VCaP (cell line): ENCODE data around the gene SH2D1A.
"Not testable (repeated sequence)": the region's sequence is repeated elsewhere in the genome, so short reads cannot be mapped to it uniquely, and the experiment has no call there.

Experiments used
- H3K27ac ChIP-seq: fragments of 450-650 bp; 2 replicates; pipeline ENCODE4 v1.5.1; 2017
- TF ChIP-seq, protein P1 (sequence below): fragments of 450-650 bp; conservative IDR thresholded peaks from 2 replicates; pipeline ENCODE4 v1.5.1; 2017; ENCODE audit warnings: mild to moderate bottlenecking, moderate library complexity

The SH2D1A gene

DNA sequence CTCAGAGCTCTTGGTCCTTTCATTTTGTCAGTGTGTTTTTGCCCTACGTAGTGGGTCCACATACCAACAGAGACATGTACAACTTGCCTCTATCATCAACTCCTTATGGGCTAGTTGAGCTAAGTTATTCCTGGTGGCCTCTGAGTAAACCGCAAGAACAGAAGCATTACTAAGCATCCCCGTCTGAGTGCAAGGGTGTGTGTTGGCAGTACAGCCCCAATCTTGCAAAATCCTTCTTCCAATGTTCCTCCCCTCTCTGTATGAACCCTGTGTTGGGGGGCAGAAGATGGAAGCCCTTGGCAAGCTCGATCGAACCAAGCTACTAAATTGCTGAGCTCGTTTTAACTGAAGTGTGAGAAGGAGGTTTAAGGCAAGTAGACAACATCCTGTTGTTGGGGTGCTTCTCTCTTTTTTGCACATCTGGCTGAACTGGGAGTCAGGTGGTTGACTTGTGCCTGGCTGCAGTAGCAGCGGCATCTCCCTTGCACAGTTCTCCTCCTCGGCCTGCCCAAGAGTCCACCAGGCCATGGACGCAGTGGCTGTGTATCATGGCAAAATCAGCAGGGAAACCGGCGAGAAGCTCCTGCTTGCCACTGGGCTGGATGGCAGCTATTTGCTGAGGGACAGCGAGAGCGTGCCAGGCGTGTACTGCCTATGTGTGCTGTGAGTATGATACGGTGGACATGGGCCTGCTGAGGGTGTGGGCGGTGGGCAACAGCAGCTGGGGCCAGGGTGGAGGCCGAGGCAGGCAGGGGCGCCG, at the start of gene SH2D1A:
TSS of gene SH2D1A (plus strand) at position 447 of the 760 bp plus-strand sequence. CDS start at position 527, 80 bp downstream.
- H3K27ac ChIP-seq = no peak within 1 kb of the TSS

DNA sequence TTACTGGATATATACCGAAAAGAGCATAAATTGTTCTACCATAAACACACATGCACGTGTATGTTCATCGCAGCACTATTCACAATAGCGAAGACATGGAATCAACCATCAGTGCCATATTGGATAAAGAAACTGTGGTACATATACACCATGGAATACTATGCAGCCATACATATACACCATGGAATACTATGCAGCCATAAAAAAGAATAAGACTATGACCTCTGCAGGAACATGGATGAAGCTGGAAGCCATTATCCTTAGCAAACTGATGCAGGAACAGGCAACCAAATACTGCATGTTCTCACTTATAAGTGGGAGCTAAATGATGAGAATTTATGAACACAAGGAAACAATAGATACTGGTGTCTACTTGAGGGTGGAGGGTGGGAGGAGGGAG, 47.0 kb upstream of the SH2D1A start:
- H3K27ac ChIP-seq = not testable (repeated sequence)

More for the DNA sequence above, at the start of gene SH2D1A:
- TF ChIP-seq, protein P1, sequence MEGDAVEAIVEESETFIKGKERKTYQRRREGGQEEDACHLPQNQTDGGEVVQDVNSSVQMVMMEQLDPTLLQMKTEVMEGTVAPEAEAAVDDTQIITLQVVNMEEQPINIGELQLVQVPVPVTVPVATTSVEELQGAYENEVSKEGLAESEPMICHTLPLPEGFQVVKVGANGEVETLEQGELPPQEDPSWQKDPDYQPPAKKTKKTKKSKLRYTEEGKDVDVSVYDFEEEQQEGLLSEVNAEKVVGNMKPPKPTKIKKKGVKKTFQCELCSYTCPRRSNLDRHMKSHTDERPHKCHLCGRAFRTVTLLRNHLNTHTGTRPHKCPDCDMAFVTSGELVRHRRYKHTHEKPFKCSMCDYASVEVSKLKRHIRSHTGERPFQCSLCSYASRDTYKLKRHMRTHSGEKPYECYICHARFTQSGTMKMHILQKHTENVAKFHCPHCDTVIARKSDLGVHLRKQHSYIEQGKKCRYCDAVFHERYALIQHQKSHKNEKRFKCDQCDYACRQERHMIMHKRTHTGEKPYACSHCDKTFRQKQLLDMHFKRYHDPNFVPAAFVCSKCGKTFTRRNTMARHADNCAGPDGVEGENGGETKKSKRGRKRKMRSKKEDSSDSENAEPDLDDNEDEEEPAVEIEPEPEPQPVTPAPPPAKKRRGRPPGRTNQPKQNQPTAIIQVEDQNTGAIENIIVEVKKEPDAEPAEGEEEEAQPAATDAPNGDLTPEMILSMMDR = no peak

DNA sequence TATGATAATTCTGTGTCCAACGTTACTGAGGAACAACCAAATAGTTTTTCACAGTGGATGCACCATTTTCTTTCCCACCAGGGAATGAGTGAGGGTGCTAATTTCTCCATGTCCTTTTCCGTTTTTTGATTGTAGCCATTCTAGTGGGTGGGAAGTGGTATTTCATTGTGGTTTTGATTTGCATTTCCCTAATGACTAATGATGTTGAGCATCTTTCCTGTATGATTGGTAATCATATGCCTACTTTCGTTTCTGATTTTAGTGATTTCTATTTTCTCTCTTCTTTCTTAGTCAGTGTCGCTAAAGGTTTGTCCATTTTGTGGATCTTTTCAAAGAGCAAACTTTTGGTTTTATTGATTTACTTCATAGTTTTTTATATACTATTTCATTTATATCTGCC, 46.0 kb upstream of the SH2D1A start:
- TF ChIP-seq, protein P1 = no peak

DNA sequence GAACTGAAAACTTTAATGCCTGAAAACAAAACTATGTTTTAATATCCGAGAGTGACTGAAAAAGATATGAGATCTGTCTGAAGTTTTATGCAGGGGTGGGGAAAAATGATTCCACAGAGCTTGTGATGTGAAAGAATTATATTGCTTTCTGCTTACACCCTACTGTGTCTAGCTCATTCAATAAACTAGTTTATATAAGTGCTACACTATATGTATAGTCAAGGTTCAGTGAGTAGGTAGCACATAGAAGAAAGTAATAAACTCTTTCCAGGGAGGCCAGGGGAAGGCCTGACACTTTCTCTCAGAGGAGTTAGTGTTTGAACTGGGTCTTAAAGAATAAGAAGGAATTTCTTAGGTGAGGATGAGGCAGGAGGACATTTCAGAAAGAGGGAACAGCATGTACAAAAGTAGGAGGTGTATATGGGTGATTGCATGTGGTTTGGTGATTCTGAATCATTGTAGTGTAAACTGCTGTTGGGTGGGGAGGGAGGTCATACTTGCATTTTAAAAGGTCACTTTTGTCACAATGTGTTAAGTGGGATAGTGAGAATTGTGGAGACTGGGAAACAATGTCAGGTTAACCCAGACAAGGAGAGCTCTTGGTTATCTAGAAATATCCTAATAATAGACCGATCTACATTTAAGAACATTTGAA, 39.0 kb upstream of the SH2D1A start:
- TF ChIP-seq, protein P1 = no peak
- no peak overlapping the region for H3K27ac ChIP-seq

More for the DNA sequence above, 46.0 kb upstream of the SH2D1A start:
- no peak overlapping the region for H3K27ac ChIP-seq

DNA sequence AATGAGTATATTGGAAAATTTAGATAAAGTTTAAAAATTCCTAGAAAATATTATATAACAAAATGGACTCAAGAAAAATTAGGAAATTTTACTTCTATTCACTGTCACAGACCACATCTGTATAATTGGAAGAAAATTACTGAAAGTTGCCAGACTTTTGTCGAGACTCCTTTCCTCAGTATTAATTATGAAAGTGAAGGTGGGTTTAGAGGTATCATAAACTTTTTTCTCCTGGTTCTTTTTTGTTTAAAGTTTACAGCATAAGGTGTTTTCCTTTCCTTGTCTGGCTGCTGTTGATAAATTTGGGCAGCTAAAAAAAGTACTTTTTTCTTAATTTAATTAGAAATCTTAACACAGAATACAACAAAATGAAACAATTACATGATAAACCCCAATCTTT, 20.6 kb upstream of the SH2D1A start:
- H3K27ac ChIP-seq = no peak overlapping the region
- TF ChIP-seq, protein P1 = no peak

DNA sequence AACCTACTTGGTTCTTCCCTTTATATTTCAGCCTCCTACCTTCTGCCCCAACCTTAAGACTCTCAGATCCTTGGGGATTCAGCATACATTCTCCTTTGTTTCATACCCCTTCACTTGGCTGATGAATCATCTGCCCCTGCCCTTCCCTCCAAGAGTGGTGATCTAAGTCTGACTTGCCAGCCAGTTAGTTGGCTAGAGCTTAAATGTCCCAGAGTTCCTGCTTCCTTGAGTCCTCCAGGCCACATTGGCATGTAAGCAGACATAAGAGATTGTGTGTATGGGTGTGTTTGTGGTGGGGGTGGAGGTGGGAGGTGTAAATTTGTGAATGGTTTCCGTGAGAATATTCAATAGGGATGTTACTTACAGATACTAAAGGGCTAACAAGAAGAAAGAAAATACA, 17.6 kb upstream of the SH2D1A start:
- H3K27ac ChIP-seq = no peak overlapping the region
- TF ChIP-seq, protein P1 = no peak

DNA sequence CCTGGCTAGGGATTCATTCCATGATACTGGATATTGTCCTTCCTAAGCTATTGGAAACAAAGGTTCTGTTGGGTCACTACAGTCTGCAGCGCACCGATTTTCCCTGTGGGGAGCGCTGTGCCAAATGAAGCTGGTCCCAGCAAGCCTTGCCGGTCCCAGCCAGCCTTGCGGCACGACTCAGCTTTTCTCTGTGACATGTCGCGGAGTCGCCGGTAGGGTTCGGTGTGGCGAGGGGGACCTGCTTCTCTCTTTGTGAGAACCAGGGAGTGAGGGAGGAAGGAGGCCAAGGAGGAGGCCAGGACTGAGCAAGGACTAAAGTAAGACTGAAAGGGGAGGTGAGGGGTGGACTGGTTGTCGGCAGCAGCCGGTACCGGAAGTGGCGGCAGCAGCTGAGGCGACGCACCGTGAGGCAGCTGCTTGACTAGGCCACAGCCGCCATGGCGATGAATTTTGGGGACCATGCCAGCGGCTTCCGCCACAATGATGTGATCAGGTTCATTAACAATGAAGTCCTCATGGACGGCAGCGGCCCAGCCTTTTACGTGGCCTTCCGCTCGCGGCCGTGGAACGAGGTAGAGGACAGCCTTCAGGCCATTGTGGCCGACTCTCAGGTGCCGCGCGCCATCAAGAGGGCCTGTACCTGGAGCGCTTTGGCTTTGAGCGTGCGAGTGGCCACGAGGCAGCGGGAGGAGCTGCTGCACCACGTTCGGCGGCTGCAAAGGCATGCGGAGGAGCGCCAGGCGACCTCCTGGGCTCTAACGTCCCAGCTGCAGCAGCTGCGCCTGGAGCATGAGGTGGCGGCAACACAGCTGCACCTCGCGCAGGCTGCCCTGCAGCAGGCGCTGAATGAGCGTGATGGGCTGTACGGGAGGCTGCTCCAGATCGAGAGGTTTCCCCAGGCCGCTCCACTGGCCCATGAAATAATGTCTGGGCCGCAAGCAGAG, 13.6 kb upstream of the SH2D1A start, which contains the start of gene TEX13D:
TSS of gene TEX13D (plus strand) at position 180 of the 944 bp plus-strand sequence. CDS start at position 438, 258 bp downstream.
- H3K27ac ChIP-seq = no peak within 1 kb of the TSS
- TF ChIP-seq, protein P1 = no peak
